ENCODE measurements around the gene RAB3D.

The RAB3D gene

DNA sequence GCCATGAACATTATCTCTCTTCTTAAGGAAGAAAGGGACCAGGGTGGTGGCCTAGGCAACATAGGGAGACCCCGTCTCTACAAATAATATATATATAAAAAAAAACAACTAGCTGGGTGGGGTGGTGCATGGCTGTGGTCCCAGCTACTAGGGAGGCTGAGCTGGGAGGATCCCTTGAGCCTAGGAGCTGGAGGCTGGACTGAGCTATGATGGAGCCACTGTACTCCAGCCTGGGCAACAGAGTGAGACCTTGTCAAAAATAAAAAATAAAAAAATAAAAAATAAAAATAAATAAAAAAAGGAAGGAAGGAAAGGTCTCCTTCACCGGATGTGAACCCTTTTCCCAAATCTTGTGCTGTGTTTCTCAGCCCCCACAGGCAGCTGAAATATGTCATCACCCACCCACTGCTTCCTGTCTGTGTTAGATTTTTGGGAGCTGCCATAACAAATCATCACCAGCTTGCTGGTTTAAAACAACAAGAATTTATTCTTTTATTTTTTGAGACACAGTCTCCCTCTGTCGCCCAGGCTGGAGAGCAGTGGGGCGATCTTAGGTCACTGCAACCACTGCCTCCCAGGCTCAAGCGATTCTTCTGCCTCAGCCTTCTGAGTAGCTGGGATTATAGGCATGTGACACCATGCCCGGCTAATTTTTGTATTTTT lies 53.0 kb downstream of the RAB3D start:
- ChIA-PET CTCF (interaction anchor here (0.5 to 1.2 kb wide), 5 partner anchors 30 to 176 kb away, joined by 3 to 4 read pairs (median 3); no protein-coding TSS in a partner anchor), POLR2A (interaction anchor here (0.6 kb wide), 1 partner anchor 46 kb away, joined by 3 read pairs; no protein-coding TSS in a partner anchor)
- Histone ChIP-seq H3K4me1 (ENCODE audit: control insufficient read depth, insufficient read depth, low read length) (no peaks in the 10 kb centered on the region), H3K9me3 (ENCODE audit: control insufficient read depth, insufficient read depth, low read depth, low read length) (no peaks in the 10 kb centered on the region), H3K4me3 (ENCODE audit: low read depth, low read length) (no peak overlapping the region), H3K36me3 (ENCODE audit: control insufficient read depth in 2 of 2, insufficient read depth in 1 of 2, low read length in 2 of 2) (no peaks in the 10 kb centered on the region), H3K27ac (ENCODE audit: extremely low read depth, low read depth, low read length) (no peak overlapping the region)
- TF ChIP-seq ZNF830 (tag by site-specific recombination; IDR thresholded peaks at IDR 0.05; ENCODE audit: low read depth) (no peak), KLF8 (tag by site-specific recombination; IDR thresholded peaks at IDR 0.05) (no peak), ZNF239 (tag by site-specific recombination; IDR thresholded peaks at IDR 0.05) (no peak), ZNF585B (tag by site-specific recombination; IDR thresholded peaks at IDR 0.05) (no peak), ZNF223 (tag by site-specific recombination; IDR thresholded peaks at IDR 0.05) (no peak), ZNF146 (tag by site-specific recombination; IDR thresholded peaks at IDR 0.05) (no peak), ZFHX2 (tag by site-specific recombination; conservative IDR thresholded peaks at IDR 0.05) (peak; percentile 59), MEIS1 (CRISPR knock-in tag; IDR thresholded peaks at IDR 0.05; ENCODE audit: borderline replicate concordance) (no peak), EGR2 (tag by site-specific recombination; IDR thresholded peaks at IDR 0.05; ENCODE audit: low read depth) (peak; percentile 43; the same call in 1 of the 2 replicates)
- TF ChIP-seq, protein P1, sequence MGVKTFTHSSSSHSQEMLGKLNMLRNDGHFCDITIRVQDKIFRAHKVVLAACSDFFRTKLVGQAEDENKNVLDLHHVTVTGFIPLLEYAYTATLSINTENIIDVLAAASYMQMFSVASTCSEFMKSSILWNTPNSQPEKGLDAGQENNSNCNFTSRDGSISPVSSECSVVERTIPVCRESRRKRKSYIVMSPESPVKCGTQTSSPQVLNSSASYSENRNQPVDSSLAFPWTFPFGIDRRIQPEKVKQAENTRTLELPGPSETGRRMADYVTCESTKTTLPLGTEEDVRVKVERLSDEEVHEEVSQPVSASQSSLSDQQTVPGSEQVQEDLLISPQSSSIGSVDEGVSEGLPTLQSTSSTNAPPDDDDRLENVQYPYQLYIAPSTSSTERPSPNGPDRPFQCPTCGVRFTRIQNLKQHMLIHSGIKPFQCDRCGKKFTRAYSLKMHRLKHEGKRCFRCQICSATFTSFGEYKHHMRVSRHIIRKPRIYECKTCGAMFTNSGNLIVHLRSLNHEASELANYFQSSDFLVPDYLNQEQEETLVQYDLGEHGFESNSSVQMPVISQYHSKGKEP (tag by site-specific recombination; IDR thresholded peaks at IDR 0.05): no peak
- TF ChIP-seq, protein P2, sequence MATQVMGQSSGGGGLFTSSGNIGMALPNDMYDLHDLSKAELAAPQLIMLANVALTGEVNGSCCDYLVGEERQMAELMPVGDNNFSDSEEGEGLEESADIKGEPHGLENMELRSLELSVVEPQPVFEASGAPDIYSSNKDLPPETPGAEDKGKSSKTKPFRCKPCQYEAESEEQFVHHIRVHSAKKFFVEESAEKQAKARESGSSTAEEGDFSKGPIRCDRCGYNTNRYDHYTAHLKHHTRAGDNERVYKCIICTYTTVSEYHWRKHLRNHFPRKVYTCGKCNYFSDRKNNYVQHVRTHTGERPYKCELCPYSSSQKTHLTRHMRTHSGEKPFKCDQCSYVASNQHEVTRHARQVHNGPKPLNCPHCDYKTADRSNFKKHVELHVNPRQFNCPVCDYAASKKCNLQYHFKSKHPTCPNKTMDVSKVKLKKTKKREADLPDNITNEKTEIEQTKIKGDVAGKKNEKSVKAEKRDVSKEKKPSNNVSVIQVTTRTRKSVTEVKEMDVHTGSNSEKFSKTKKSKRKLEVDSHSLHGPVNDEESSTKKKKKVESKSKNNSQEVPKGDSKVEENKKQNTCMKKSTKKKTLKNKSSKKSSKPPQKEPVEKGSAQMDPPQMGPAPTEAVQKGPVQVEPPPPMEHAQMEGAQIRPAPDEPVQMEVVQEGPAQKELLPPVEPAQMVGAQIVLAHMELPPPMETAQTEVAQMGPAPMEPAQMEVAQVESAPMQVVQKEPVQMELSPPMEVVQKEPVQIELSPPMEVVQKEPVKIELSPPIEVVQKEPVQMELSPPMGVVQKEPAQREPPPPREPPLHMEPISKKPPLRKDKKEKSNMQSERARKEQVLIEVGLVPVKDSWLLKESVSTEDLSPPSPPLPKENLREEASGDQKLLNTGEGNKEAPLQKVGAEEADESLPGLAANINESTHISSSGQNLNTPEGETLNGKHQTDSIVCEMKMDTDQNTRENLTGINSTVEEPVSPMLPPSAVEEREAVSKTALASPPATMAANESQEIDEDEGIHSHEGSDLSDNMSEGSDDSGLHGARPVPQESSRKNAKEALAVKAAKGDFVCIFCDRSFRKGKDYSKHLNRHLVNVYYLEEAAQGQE (tag by site-specific recombination; IDR thresholded peaks at IDR 0.05): no peak

DNA sequence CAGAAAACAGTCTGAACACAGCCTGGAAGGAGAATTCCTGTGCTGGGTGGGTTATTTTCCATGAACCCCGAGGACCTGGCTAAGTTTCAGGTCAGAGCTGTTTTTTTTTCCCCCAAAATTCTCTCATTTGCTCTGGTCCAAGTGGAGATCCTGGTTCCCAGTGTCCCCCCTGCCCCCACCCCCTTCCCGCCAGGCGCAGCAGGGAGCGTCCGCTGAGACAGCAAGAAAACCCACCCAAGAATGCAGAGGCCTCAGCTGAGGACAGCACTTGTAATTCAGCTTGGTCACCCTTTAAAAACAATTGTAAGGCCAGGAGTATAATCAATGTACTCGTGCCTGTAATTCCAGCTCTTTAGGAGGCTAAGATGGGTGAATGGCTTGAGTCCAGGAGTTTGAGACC lies 54.9 kb downstream of the RAB3D start:
- Histone ChIP-seq H3K9me3 (ENCODE audit: control insufficient read depth, insufficient read depth, low read depth, low read length) (no peaks in the 10 kb centered on the region), H3K4me3 (ENCODE audit: low read depth, low read length) (no peak overlapping the region), H3K36me3 (ENCODE audit: control insufficient read depth in 2 of 2, insufficient read depth in 1 of 2, low read length in 2 of 2) (no peaks in the 10 kb centered on the region), H3K27ac (ENCODE audit: extremely low read depth, low read depth, low read length) (no peak overlapping the region), H3K4me1 (ENCODE audit: control insufficient read depth, insufficient read depth, low read length) (no peaks in the 10 kb centered on the region)
- ChIA-PET POLR2A (no interaction called here), CTCF (interaction anchor here (0.6 to 1.5 kb wide), 3 partner anchors 9 to 41 kb away, joined by 3 to 5 read pairs (median 4); no protein-coding TSS in a partner anchor)
- TF ChIP-seq ZNF202 (tag by site-specific recombination; IDR thresholded peaks at IDR 0.05; ENCODE audit: borderline replicate concordance) (no peak), ZNF677 (tag by site-specific recombination; IDR thresholded peaks at IDR 0.05) (no peak), MEIS1 (CRISPR knock-in tag; IDR thresholded peaks at IDR 0.05; ENCODE audit: borderline replicate concordance) (no peak), ZNF776 (tag by site-specific recombination; IDR thresholded peaks at IDR 0.05; ENCODE audit: borderline replicate concordance) (no peak), ZNF621 (tag by site-specific recombination; IDR thresholded peaks at IDR 0.05) (no peak), ZNF837 (tag by site-specific recombination; IDR thresholded peaks at IDR 0.05) (no peak), ZNF664 (tag by site-specific recombination; IDR thresholded peaks at IDR 0.05) (no peak), SP2 (tag by site-specific recombination; IDR thresholded peaks at IDR 0.05) (no peak), ZNF311 (tag by site-specific recombination; IDR thresholded peaks at IDR 0.05; ENCODE audit: borderline replicate concordance) (no peak), FEZF1 (tag by site-specific recombination; IDR thresholded peaks at IDR 0.05) (no peak), ZSCAN16 (tag by site-specific recombination; IDR thresholded peaks at IDR 0.05) (no peak), ZBTB1 (tag by site-specific recombination; IDR thresholded peaks at IDR 0.05) (no peak)
- TF ChIP-seq, protein P3, sequence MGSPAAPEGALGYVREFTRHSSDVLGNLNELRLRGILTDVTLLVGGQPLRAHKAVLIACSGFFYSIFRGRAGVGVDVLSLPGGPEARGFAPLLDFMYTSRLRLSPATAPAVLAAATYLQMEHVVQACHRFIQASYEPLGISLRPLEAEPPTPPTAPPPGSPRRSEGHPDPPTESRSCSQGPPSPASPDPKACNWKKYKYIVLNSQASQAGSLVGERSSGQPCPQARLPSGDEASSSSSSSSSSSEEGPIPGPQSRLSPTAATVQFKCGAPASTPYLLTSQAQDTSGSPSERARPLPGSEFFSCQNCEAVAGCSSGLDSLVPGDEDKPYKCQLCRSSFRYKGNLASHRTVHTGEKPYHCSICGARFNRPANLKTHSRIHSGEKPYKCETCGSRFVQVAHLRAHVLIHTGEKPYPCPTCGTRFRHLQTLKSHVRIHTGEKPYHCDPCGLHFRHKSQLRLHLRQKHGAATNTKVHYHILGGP (tag by site-specific recombination; IDR thresholded peaks at IDR 0.05): no peak
- TF ChIP-seq, protein P4, sequence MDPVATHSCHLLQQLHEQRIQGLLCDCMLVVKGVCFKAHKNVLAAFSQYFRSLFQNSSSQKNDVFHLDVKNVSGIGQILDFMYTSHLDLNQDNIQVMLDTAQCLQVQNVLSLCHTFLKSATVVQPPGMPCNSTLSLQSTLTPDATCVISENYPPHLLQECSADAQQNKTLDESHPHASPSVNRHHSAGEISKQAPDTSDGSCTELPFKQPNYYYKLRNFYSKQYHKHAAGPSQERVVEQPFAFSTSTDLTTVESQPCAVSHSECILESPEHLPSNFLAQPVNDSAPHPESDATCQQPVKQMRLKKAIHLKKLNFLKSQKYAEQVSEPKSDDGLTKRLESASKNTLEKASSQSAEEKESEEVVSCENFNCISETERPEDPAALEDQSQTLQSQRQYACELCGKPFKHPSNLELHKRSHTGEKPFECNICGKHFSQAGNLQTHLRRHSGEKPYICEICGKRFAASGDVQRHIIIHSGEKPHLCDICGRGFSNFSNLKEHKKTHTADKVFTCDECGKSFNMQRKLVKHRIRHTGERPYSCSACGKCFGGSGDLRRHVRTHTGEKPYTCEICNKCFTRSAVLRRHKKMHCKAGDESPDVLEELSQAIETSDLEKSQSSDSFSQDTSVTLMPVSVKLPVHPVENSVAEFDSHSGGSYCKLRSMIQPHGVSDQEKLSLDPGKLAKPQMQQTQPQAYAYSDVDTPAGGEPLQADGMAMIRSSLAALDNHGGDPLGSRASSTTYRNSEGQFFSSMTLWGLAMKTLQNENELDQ (tag by site-specific recombination; IDR thresholded peaks at IDR 0.05; ENCODE audit: low read depth): no peak
